Epithelial cell of esophagus (primary cell): ENCODE measurements around the gene CAP1.

Source experiments
- DNase-seq: peaks from one replicate; pipeline ENCODE4 v3.0.0; 2010; ENCODE audit warnings: low read depth
- H3K4me3 ChIP-seq: 2 replicates; pipeline ENCODE4 v1.5.1; 2011; ENCODE audit warnings: mild to moderate bottlenecking, low read length, control low read depth
- TF ChIP-seq, protein P1 (sequence below): IDR thresholded peaks from 2 replicates; pipeline ENCODE4 v1.5.1; 2011; ENCODE audit warnings: low read depth, mild to moderate bottlenecking, low read length, control low read depth, inconsistent platforms; ENCODE audit not compliant: insufficient read depth; ENCODE audit errors: missing control alignments

Gene CAP1

DNA sequence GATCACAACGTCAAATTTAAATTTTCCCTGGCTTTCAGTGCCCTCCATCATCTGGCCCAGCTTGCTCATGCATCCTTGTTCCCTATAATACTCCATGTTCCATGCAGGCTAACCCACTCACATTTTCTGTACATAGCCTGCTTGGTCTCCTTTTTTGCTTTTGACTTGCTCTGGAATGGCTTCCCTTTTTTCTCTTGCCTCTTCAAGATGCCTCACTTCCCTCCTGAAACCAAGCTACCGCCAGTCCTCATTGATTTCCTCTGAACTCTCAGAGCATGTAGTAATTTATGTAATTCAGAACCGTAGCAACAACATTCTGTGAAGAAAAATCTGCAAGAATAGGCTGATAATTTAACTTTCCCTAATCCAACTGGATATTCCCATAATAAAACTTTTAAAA is 10.3 kb downstream of the CAP1 start:
- H3K4me3 ChIP-seq, result no peak overlapping the region
- TF ChIP-seq, protein P1, sequence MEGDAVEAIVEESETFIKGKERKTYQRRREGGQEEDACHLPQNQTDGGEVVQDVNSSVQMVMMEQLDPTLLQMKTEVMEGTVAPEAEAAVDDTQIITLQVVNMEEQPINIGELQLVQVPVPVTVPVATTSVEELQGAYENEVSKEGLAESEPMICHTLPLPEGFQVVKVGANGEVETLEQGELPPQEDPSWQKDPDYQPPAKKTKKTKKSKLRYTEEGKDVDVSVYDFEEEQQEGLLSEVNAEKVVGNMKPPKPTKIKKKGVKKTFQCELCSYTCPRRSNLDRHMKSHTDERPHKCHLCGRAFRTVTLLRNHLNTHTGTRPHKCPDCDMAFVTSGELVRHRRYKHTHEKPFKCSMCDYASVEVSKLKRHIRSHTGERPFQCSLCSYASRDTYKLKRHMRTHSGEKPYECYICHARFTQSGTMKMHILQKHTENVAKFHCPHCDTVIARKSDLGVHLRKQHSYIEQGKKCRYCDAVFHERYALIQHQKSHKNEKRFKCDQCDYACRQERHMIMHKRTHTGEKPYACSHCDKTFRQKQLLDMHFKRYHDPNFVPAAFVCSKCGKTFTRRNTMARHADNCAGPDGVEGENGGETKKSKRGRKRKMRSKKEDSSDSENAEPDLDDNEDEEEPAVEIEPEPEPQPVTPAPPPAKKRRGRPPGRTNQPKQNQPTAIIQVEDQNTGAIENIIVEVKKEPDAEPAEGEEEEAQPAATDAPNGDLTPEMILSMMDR, result no peak
- DNase-seq, result no peak

- TF ChIP-seq, protein P1, result no peak
- DNase-seq, result peak; percentile 73
- no peak overlapping the region for H3K4me3 ChIP-seq
Measured at GRCh38 chr1:40053138-40053887, 12.8 kb downstream of the CAP1 start.

DNA sequence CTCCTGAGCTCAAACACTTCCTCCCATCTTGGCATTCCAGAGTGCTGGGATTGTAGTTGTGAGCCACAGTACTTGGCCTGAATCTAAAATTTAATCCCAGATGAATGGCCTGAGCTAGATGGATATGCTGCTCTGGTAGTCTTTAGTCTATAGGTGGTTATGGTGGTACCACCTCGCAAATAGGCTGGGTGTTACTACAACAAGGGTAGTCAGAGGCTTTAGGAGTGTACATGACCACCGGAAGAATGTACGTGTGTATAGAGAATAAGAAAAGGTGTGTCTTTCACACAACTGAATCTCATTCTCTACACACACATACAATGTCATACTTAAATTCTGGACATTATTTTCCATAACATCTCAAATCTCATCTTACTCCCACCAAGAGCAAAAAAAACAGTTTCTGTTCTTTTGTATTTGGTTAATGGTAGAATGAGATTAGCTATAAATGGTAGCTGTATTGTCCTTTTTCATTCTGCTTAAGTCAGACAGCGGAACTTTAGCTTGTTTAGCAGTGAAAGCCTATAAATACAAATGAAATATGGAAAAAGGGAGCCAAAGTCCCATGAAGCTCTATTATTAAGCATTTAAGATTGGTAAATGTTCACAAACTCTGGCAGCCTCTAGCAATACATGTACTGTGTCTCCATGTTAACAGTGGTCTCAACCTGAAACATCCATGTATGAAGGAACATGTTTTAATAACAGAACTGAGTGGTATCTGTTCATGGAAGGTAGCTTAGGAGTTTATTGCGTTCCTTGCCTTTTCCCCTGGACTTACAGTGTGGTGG is 16.2 kb downstream of the CAP1 start:
- no peak for DNase-seq
- H3K4me3 ChIP-seq, result no peak overlapping the region
- TF ChIP-seq, protein P1, result no peak

- no peak for DNase-seq
- no peak overlapping the region for H3K4me3 ChIP-seq
- TF ChIP-seq, protein P1, result no peak
Measured at GRCh38 chr1:40057310-40058030, 16.9 kb downstream of the CAP1 start.

DNA sequence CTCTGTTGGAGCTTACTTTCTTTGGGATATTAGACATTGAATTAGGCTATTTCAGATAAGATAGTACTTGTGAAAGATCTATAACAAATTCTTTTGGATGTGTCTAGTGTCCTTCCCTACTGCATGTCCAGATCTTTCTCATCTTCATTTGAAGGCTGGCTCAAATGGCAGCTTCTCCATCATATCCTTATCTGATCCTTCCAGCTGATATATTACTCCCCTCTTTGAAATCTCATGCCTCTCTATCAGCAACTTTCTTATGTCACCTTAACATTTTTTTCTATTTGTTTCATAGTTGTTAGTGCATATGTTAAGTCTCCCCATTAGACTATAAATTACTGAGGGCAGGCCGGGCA is 17.5 kb downstream of the CAP1 start:
- no peak for DNase-seq
- TF ChIP-seq, protein P1, result no peak
- no peak overlapping the region for H3K4me3 ChIP-seq

DNA sequence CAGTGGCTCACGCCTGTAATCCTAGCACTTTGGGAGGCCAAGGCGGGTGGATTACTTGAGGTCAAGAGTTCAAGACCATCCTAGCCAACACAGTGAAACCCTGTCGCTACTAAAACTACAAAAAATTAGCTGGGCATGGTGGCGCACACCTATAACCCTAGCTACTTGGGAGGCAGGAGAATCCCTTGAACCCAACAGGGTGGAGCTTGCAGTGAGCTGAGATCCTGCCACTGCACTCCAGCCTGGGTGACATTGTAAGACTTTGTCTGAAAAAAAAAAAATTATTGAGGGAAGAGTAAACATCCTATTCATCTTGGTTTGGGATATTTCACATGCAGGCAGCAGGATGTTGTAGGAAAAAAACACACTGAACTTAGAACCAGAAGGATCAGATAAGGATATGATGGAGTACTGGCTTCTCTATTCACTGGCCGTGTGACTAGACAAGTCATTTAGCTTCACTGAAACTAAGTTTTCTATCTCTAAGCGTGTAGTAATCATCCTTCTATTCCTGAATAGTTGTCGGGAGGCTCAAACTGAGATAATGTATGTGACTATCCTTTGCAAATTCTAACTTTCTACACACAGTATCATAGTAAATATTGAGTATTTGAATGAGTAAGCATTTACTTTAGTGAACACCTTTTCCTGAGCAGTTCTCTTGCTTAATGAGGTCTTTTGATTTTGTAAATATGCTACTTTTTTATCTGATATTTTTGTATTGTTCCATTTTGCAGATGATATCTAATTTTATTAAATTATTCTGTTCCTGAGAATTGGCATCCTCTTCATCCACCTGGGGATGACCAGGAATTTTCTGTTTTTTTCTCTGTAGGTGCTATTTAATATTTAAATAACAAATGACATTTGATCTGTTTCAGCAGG is 18.2 kb downstream of the CAP1 start:
- no peak for DNase-seq
- H3K4me3 ChIP-seq, result no peak overlapping the region
- TF ChIP-seq, protein P1, result no peak
